Measurements from ENCODE around the gene TUBGCP3.

Gene TUBGCP3

GRCh38 chr13:112580211-112580610 lies 7.7 kb downstream of the TUBGCP3 start:
- peaks cover 0 to 2% (median 0%) of the 10 kb centered on the region in 5 donors for H3K9me3 ChIP-seq (ENCODE audit: control insufficient read depth in 5 of 5, low read length in 5 of 5)
- peaks cover 0 to 2% (median 0%) of the 10 kb centered on the region in 5 donors for H3K36me3 ChIP-seq (ENCODE audit: control insufficient read depth in 5 of 5, insufficient read depth in 5 of 5, low read length in 5 of 5)
- H3K4me1 ChIP-seq (ENCODE audit: control insufficient read depth in 5 of 5, insufficient read depth in 5 of 5, low read length in 5 of 5) = peaks cover 0 to 19% (median 9%) of the 10 kb centered on the region in 5 donors
- no peak overlapping the region for H3K27ac ChIP-seq (ENCODE audit: low read depth, low read length)
- no peak overlapping the region for H3K9ac ChIP-seq (ENCODE audit: low read length in 5 of 5)
- no peak overlapping the region for H3K4me3 ChIP-seq (ENCODE audit: low read depth in 1 of 5, low read length in 5 of 5)
- H3K27me3 ChIP-seq (ENCODE audit: control insufficient read depth in 5 of 5, insufficient read depth in 4 of 5, low read length in 5 of 5) = no peaks in the 10 kb centered on the region

- no peak overlapping the region for H3K4me3 ChIP-seq (ENCODE audit: low read depth in 1 of 5, low read length in 5 of 5)
- peaks cover 0 to 2% (median 0%) of the 10 kb centered on the region in 5 donors for H3K36me3 ChIP-seq (ENCODE audit: control insufficient read depth in 5 of 5, insufficient read depth in 5 of 5, low read length in 5 of 5)
- no peak overlapping the region for H3K9ac ChIP-seq (ENCODE audit: low read length in 5 of 5)
- peaks cover 0 to 27% (median 17%) of the 10 kb centered on the region in 5 donors for H3K4me1 ChIP-seq (ENCODE audit: control insufficient read depth in 5 of 5, insufficient read depth in 5 of 5, low read length in 5 of 5)
- H3K27ac ChIP-seq (ENCODE audit: low read depth, low read length) = no peak overlapping the region
- no peaks in the 10 kb centered on the region for H3K27me3 ChIP-seq (ENCODE audit: control insufficient read depth in 5 of 5, insufficient read depth in 4 of 5, low read length in 5 of 5)
- H3K9me3 ChIP-seq (ENCODE audit: control insufficient read depth in 5 of 5, low read length in 5 of 5) = peaks cover 0 to 2% (median 0%) of the 10 kb centered on the region in 5 donors
Observed at GRCh38 chr13:112579310-112579843, 8.6 kb downstream of the TUBGCP3 start.

GRCh38 chr13:112576768-112577167 lies 11.2 kb downstream of the TUBGCP3 start:
- Histone ChIP-seq H3K9ac (ENCODE audit: low read length in 5 of 5) (no peak overlapping the region), H3K27ac (ENCODE audit: low read depth, low read length) (no peak overlapping the region), H3K27me3 (ENCODE audit: control insufficient read depth in 5 of 5, insufficient read depth in 4 of 5, low read length in 5 of 5) (no peaks in the 10 kb centered on the region), H3K36me3 (ENCODE audit: control insufficient read depth in 5 of 5, insufficient read depth in 5 of 5, low read length in 5 of 5) (no peaks in the 10 kb centered on the region), H3K4me3 (ENCODE audit: low read depth in 1 of 5, low read length in 5 of 5) (no peak overlapping the region), H3K4me1 (ENCODE audit: control insufficient read depth in 5 of 5, insufficient read depth in 5 of 5, low read length in 5 of 5) (peaks cover 1 to 33% (median 19%) of the 10 kb centered on the region in 5 donors), H3K9me3 (ENCODE audit: control insufficient read depth in 5 of 5, low read length in 5 of 5) (peaks cover 0 to 2% (median 0%) of the 10 kb centered on the region in 5 donors)

- Histone ChIP-seq H3K9me3 (ENCODE audit: control insufficient read depth in 5 of 5, low read length in 5 of 5) (peaks cover 0 to 2% (median 0%) of the 10 kb centered on the region in 5 donors), H3K4me1 (ENCODE audit: control insufficient read depth in 5 of 5, insufficient read depth in 5 of 5, low read length in 5 of 5) (peaks cover 1 to 33% (median 19%) of the 10 kb centered on the region in 5 donors), H3K27me3 (ENCODE audit: control insufficient read depth in 5 of 5, insufficient read depth in 4 of 5, low read length in 5 of 5) (no peaks in the 10 kb centered on the region), H3K9ac (ENCODE audit: low read length in 5 of 5) (no peak overlapping the region), H3K4me3 (ENCODE audit: low read depth in 1 of 5, low read length in 5 of 5) (no peak overlapping the region), H3K36me3 (ENCODE audit: control insufficient read depth in 5 of 5, insufficient read depth in 5 of 5, low read length in 5 of 5) (no peaks in the 10 kb centered on the region), H3K27ac (ENCODE audit: low read depth, low read length) (no peak overlapping the region)
Observed at GRCh38 chr13:112576191-112576590, 11.8 kb downstream of the TUBGCP3 start.

DNA sequence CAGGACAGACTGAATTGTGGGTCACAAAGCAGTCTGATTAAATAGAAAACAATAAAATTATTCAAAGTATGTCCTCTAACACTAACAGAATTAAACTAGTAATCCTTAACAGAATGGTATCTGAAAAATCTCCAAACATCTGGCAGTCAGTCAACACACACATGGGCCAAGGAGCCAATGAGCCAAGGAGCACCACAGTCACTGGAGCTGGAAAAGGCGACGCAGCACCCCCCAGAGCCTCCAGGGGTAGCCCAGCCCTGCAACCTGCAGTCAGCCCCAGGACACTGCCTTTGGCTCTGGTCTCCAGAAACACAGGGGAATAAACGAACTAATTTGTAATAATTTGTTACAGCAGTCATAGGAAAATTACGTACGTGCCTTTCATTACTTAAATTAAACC lies 12.3 kb downstream of the TUBGCP3 start:
- H3K4me1 ChIP-seq (ENCODE audit: control insufficient read depth in 5 of 5, insufficient read depth in 5 of 5, low read length in 5 of 5) = peaks cover 1 to 33% (median 19%) of the 10 kb centered on the region in 5 donors
- H3K4me3 ChIP-seq (ENCODE audit: low read depth in 1 of 5, low read length in 5 of 5) = no peak overlapping the region
- peaks cover 0 to 2% (median 0%) of the 10 kb centered on the region in 5 donors for H3K9me3 ChIP-seq (ENCODE audit: control insufficient read depth in 5 of 5, low read length in 5 of 5)
- no peaks in the 10 kb centered on the region for H3K36me3 ChIP-seq (ENCODE audit: control insufficient read depth in 5 of 5, insufficient read depth in 5 of 5, low read length in 5 of 5)
- peak overlapping the region in 2 of 5 donors; percentile 23 to 29 for H3K9ac ChIP-seq (ENCODE audit: low read length in 5 of 5)
- H3K27me3 ChIP-seq (ENCODE audit: control insufficient read depth in 5 of 5, insufficient read depth in 4 of 5, low read length in 5 of 5) = no peaks in the 10 kb centered on the region
- H3K27ac ChIP-seq (ENCODE audit: low read depth, low read length) = no peak overlapping the region

DNA sequence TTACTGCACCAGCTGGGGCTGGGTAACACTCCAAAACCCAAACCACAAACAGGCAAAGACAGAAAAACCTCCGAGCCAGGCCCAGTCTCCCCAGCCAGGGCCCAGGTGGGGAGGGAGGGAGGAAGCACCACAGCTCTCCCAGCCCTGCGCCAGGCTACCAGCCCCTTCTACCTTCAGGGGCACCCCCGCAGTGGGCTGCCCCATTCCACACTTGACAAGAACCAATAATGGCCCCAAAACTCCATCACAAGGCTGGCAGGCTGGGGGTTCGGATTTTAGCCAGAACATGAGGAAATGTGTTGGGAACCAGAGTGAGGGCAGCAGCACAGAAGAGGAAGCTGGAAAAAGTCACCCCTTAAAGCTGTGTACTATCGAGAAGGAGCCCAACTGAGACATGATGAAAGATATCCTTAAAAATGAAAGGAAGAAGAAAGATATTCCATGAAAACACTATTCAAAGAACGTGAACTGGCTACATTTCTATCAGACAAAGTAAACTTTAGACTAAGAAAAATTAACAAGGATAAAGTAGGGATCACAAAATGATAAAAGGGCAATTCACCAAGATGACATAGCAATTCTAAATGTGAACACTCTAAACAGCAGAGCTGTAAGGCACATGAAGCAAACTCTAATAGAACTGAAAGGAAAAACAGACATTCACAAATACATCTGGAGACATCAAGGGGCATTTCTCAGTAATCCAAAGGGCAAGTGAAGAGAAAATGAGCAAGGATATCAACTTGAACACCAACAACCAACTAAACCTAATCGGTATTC lies 12.9 kb downstream of the TUBGCP3 start:
- no peaks in the 10 kb centered on the region for H3K36me3 ChIP-seq (ENCODE audit: control insufficient read depth in 5 of 5, insufficient read depth in 5 of 5, low read length in 5 of 5)
- peak overlapping the region in 1 of 5 donors; percentile 15 for H3K4me3 ChIP-seq (ENCODE audit: low read depth in 1 of 5, low read length in 5 of 5)
- peak overlapping the region in 4 of 5 donors; percentile 28 to 34 (median 29) for H3K9ac ChIP-seq (ENCODE audit: low read length in 5 of 5)
- H3K27ac ChIP-seq (ENCODE audit: low read depth, low read length) = no peak overlapping the region
- H3K9me3 ChIP-seq (ENCODE audit: control insufficient read depth in 5 of 5, low read length in 5 of 5) = peaks cover 0 to 2% (median 0%) of the 10 kb centered on the region in 5 donors
- peaks cover 1 to 33% (median 19%) of the 10 kb centered on the region in 5 donors for H3K4me1 ChIP-seq (ENCODE audit: control insufficient read depth in 5 of 5, insufficient read depth in 5 of 5, low read length in 5 of 5)
- no peaks in the 10 kb centered on the region for H3K27me3 ChIP-seq (ENCODE audit: control insufficient read depth in 5 of 5, insufficient read depth in 4 of 5, low read length in 5 of 5)

DNA sequence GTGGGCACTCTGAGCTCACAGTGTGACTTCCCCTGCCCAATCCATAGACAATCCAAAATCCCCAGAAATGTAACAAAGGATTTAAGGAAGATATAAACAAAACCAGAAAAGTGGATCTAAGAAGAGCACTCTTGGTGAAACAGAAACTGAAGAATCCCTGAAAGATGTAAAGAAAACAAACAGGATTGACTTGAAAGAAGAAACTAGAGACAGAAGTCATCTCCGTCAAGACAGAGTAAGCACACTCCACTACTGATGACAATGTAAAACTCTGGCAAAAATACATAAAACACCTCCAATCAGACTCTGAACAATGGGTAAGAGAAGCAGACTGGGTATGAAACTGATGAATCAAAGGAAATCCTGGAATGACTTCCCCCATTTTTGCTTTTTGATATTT lies 13.5 kb downstream of the TUBGCP3 start:
- peaks cover 1 to 33% (median 19%) of the 10 kb centered on the region in 5 donors for H3K4me1 ChIP-seq (ENCODE audit: control insufficient read depth in 5 of 5, insufficient read depth in 5 of 5, low read length in 5 of 5)
- peaks cover 0 to 2% (median 0%) of the 10 kb centered on the region in 5 donors for H3K9me3 ChIP-seq (ENCODE audit: control insufficient read depth in 5 of 5, low read length in 5 of 5)
- no peaks in the 10 kb centered on the region for H3K36me3 ChIP-seq (ENCODE audit: control insufficient read depth in 5 of 5, insufficient read depth in 5 of 5, low read length in 5 of 5)
- H3K27me3 ChIP-seq (ENCODE audit: control insufficient read depth in 5 of 5, insufficient read depth in 4 of 5, low read length in 5 of 5) = no peaks in the 10 kb centered on the region
- no peak overlapping the region for H3K27ac ChIP-seq (ENCODE audit: low read depth, low read length)
- no peak overlapping the region for H3K4me3 ChIP-seq (ENCODE audit: low read depth in 1 of 5, low read length in 5 of 5)
- H3K9ac ChIP-seq (ENCODE audit: low read length in 5 of 5) = peak overlapping the region in 3 of 5 donors; percentile 28 to 34 (median 29)

DNA sequence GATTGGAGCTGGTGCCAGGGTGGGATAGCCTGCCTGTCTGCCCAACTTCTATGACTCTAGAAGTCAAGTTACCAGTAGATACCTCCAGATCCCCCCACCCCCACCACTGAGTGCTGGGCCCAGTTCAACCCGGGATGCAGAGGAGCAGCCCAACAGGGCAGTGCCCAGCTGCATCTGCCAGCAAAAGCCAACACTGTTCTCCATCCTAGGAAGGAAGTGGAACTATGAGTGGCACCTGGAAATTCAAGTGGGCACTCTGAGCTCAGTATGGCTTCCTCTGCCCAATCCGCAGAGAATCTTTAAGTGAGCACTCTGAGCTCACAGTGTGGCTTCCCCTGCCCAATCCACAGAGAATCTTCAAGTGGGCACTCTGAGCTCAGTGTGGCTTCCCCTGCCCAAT lies 14.2 kb downstream of the TUBGCP3 start:
- no peaks in the 10 kb centered on the region for H3K27me3 ChIP-seq (ENCODE audit: control insufficient read depth in 5 of 5, insufficient read depth in 4 of 5, low read length in 5 of 5)
- peaks cover 0 to 2% (median under 1%) of the 10 kb centered on the region in 5 donors for H3K36me3 ChIP-seq (ENCODE audit: control insufficient read depth in 5 of 5, insufficient read depth in 5 of 5, low read length in 5 of 5)
- H3K27ac ChIP-seq (ENCODE audit: low read depth, low read length) = no peak overlapping the region
- H3K9me3 ChIP-seq (ENCODE audit: control insufficient read depth in 5 of 5, low read length in 5 of 5) = peaks cover 0 to 2% (median 0%) of the 10 kb centered on the region in 5 donors
- H3K4me1 ChIP-seq (ENCODE audit: control insufficient read depth in 5 of 5, insufficient read depth in 5 of 5, low read length in 5 of 5) = peaks cover 1 to 33% (median 19%) of the 10 kb centered on the region in 5 donors
- no peak overlapping the region for H3K9ac ChIP-seq (ENCODE audit: low read length in 5 of 5)
- no peak overlapping the region for H3K4me3 ChIP-seq (ENCODE audit: low read depth in 1 of 5, low read length in 5 of 5)

GRCh38 chr13:112572366-112572765 lies 15.6 kb downstream of the TUBGCP3 start:
- peaks cover 1 to 33% (median 19%) of the 10 kb centered on the region in 5 donors for H3K4me1 ChIP-seq (ENCODE audit: control insufficient read depth in 5 of 5, insufficient read depth in 5 of 5, low read length in 5 of 5)
- no peak overlapping the region for H3K27ac ChIP-seq (ENCODE audit: low read depth, low read length)
- H3K9me3 ChIP-seq (ENCODE audit: control insufficient read depth in 5 of 5, low read length in 5 of 5) = peaks cover 0 to 2% (median 0%) of the 10 kb centered on the region in 5 donors
- no peak overlapping the region for H3K9ac ChIP-seq (ENCODE audit: low read length in 5 of 5)
- no peak overlapping the region for H3K4me3 ChIP-seq (ENCODE audit: low read depth in 1 of 5, low read length in 5 of 5)
- H3K36me3 ChIP-seq (ENCODE audit: control insufficient read depth in 5 of 5, insufficient read depth in 5 of 5, low read length in 5 of 5) = peaks cover 7 to 15% (median 14%) of the 10 kb centered on the region in 5 donors
- no peaks in the 10 kb centered on the region for H3K27me3 ChIP-seq (ENCODE audit: control insufficient read depth in 5 of 5, insufficient read depth in 4 of 5, low read length in 5 of 5)

DNA sequence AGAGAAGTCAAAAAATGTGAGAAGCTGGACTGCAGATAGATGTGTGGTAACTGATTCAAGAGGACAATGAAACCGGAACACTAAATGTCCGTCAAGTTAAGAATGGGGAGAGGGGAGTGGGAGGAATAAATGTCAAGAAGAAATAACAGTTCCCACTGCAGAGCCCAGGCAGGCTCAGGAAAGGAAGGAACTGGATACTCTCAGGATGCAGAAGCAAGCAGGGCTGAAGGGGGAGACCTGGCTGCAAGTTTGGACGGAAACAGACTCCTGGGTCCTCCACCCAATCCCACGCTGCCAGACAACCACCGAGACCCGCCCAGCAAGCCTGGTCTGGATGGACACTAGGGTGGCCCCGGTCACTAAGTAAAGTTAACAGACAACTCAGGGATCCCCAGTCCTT lies 18.1 kb downstream of the TUBGCP3 start:
- H3K36me3 ChIP-seq (ENCODE audit: control insufficient read depth in 5 of 5, insufficient read depth in 5 of 5, low read length in 5 of 5) = peaks cover 10 to 26% (median 22%) of the 10 kb centered on the region in 5 donors
- no peak overlapping the region for H3K4me3 ChIP-seq (ENCODE audit: low read depth in 1 of 5, low read length in 5 of 5)
- no peak overlapping the region for H3K9ac ChIP-seq (ENCODE audit: low read length in 5 of 5)
- no peaks in the 10 kb centered on the region for H3K27me3 ChIP-seq (ENCODE audit: control insufficient read depth in 5 of 5, insufficient read depth in 4 of 5, low read length in 5 of 5)
- peaks cover 1 to 23% (median 5%) of the 10 kb centered on the region in 5 donors for H3K4me1 ChIP-seq (ENCODE audit: control insufficient read depth in 5 of 5, insufficient read depth in 5 of 5, low read length in 5 of 5)
- H3K9me3 ChIP-seq (ENCODE audit: control insufficient read depth in 5 of 5, low read length in 5 of 5) = no peaks in the 10 kb centered on the region
- no peak overlapping the region for H3K27ac ChIP-seq (ENCODE audit: low read depth, low read length)

Measured in subcutaneous abdominal adipose tissue (tissue), 5 donors.